ENCODE data around the gene RS1. TPM values are rescaled to one million over a fixed set of nuclear protein-coding genes. Genes with fewer than 3 reads are reported as not detected.

RS1 gene
- total and polyA plus RNA-seq, 10 of the 15 experiments (the other 5 are each of a cell fraction or from before 2014, with no cell fraction given), result 0.04 to 0.26 TPM; not detected in 8

- no peak for FAIRE-seq
- TF ChIP-seq NBN (IDR thresholded peaks at IDR 0.05) (no peak), RELA (IDR thresholded peaks at IDR 0.05; ENCODE audit: borderline replicate concordance, partially characterized antibody) (no peak), RAD51 (IDR thresholded peaks at IDR 0.05) (no peak), WRNIP1 (IDR thresholded peaks at IDR 0.05; ENCODE audit: borderline replicate concordance, low read depth, low read length) (no peak), ZSCAN29 (IDR thresholded peaks at IDR 0.05) (no peak), RAD21 (IDR thresholded peaks at IDR 0.05; ENCODE audit: insufficient read depth, low read depth, low read length) (no peak), ETV6 (conservative IDR thresholded peaks at IDR 0.05 in 1 of 2, IDR thresholded peaks at IDR 0.05 in 1 of 2; ENCODE audit: borderline replicate concordance in 1 of 2, low read depth in 1 of 2) (no peak), MYC (IDR thresholded peaks at IDR 0.05; ENCODE audit: insufficient read depth, insufficient read length, insufficient replicate concordance, low read length, severe bottlenecking) (no peak), TARDBP (IDR thresholded peaks at IDR 0.05; ENCODE audit: borderline replicate concordance) (no peak), ZNF217 (IDR thresholded peaks at IDR 0.05) (no peak), IRF4 (IDR thresholded peaks at IDR 0.05; ENCODE audit: low read depth, low read length) (no peak), USF1 (IDR thresholded peaks at IDR 0.05; ENCODE audit: borderline replicate concordance, extremely low read length, insufficient read depth, low read depth, low read length) (no peak), ZNF687 (IDR thresholded peaks at IDR 0.05) (no peak), HDAC6 (IDR thresholded peaks at IDR 0.05; ENCODE audit: unreplicated experiment) (no peak), ZZZ3 (IDR thresholded peaks at IDR 0.05; ENCODE audit: control insufficient read depth, insufficient read length, low read depth) (no peak)
- TF ChIP-seq, protein P1, sequence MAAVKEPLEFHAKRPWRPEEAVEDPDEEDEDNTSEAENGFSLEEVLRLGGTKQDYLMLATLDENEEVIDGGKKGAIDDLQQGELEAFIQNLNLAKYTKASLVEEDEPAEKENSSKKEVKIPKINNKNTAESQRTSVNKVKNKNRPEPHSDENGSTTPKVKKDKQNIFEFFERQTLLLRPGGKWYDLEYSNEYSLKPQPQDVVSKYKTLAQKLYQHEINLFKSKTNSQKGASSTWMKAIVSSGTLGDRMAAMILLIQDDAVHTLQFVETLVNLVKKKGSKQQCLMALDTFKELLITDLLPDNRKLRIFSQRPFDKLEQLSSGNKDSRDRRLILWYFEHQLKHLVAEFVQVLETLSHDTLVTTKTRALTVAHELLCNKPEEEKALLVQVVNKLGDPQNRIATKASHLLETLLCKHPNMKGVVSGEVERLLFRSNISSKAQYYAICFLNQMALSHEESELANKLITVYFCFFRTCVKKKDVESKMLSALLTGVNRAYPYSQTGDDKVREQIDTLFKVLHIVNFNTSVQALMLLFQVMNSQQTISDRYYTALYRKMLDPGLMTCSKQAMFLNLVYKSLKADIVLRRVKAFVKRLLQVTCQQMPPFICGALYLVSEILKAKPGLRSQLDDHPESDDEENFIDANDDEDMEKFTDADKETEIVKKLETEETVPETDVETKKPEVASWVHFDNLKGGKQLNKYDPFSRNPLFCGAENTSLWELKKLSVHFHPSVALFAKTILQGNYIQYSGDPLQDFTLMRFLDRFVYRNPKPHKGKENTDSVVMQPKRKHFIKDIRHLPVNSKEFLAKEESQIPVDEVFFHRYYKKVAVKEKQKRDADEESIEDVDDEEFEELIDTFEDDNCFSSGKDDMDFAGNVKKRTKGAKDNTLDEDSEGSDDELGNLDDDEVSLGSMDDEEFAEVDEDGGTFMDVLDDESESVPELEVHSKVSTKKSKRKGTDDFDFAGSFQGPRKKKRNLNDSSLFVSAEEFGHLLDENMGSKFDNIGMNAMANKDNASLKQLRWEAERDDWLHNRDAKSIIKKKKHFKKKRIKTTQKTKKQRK (IDR thresholded peaks at IDR 0.05; ENCODE audit: low read depth, low read length), result no peak
Measured at GRCh38 chrX:18619288-18619687, 52.6 kb downstream of the RS1 start.

More at GRCh38 chrX:18619288-18619687, 52.6 kb downstream of the RS1 start:
- no peak overlapping the region; the same call in 1 of the 2 replicates for H3K27ac ChIP-seq (ENCODE audit: control insufficient read depth, insufficient read depth)
- no peaks in the 10 kb centered on the region for H4K20me1 ChIP-seq (ENCODE audit: control insufficient read depth, insufficient read depth)
- POLR2A ChIA-PET, result no interaction called here
- intact Hi-C loops (cut with micrococcal nuclease; ENCODE audit: unreplicated experiment) (no loop called here), in situ Hi-C loops (cut with MboI) (no loop called here)
- CTCF ChIA-PET, result no interaction called here
- WGBS (ENCODE audit: insufficient coverage, insufficient replicate concordance, low lambda C conversion rate, missing lambda C conversion rate), result 95% methylated on average over 2 of the region's 2 CpGs
- no peaks in the 10 kb centered on the region for H3K36me3 ChIP-seq (ENCODE audit: control insufficient read depth in 2 of 2, insufficient read depth in 2 of 2, low read length in 1 of 2)
- SMC1A ChIA-PET (ENCODE audit: uncharacterized antibody, unreplicated experiment), result interaction anchor here (0.8 kb wide), 1 partner anchor 19 kb away, joined by 5 read pairs; no protein-coding TSS in a partner anchor
- H3K4me2 ChIP-seq (ENCODE audit: control insufficient read depth, insufficient read depth), result no peak overlapping the region
- no peaks in the 10 kb centered on the region for H3K9me3 ChIP-seq (replicated peaks; ENCODE audit: control insufficient read depth, insufficient read depth, low read length)
- no TSS peak for BruUV-seq (replicated peaks)
- RAD21 ChIA-PET (ENCODE audit: unreplicated experiment), result no interaction called here
- H3K4me1 ChIP-seq (ENCODE audit: control insufficient read depth, insufficient read depth, low read length), result no peaks in the 10 kb centered on the region
- no peak overlapping the region for H2AFZ ChIP-seq (ENCODE audit: control insufficient read depth, low read depth, low read length)
- no peaks in the 10 kb centered on the region for H3K27me3 ChIP-seq (replicated peaks in 1 of 2; ENCODE audit: control insufficient read depth in 2 of 2, insufficient read depth in 2 of 2, low read length in 1 of 2)
- H3K4me3 ChIP-seq, result no peak overlapping the region
- H3K9ac ChIP-seq (ENCODE audit: control insufficient read depth, insufficient read depth, low read length), result no peak overlapping the region
- no peak for ATAC-seq
- no peaks in the 10 kb centered on the region for H3K79me2 ChIP-seq (ENCODE audit: control insufficient read depth, insufficient read depth, low read length)
- DNase-seq (ENCODE audit: low read depth, low spot score), result no peak

Data from GM12878 (cell line).